Measurements from ENCODE around the gene DARS1. TPM values are rescaled to one million over a fixed set of nuclear protein-coding genes. Genes with fewer than 3 reads are reported as not detected.

DARS1 gene
- 100 to 1,000 TPM; 115 to 176 (median 156) TPM for total RNA-seq

- Histone ChIP-seq H3K27me3 (no peaks in the 10 kb centered on the region), H3K27ac (peak within 1 kb of the TSS; percentile 92 to 97 (median 96)), H3K36me3 (peaks cover 0 to 15% of the 10 kb centered on the region in 2 donors), H3K4me3 (peak within 1 kb of the TSS; percentile 83 to 89), H3K4me1 (peaks cover 0 to 50% (median 10%) of the 10 kb centered on the region in 3 donors), H3K9me3 (no peaks in the 10 kb centered on the region)
- peak; percentile 94 for ATAC-seq
- WGBS, 2 donors (ENCODE audit: low coverage in 1 of 2), result 0% methylated on average over 4 to 7 of the region's 64 CpGs
- TF ChIP-seq EP300 (IDR thresholded peaks at IDR 0.05) (no peak), POLR2AphosphoS5 (IDR thresholded peaks at IDR 0.05) (peak; percentile 87), POLR2A (IDR thresholded peaks at IDR 0.05) (peak; percentile 57 to 75), CTCF (IDR thresholded peaks at IDR 0.05) (no peak)
Observed at GRCh38 chr2:135985018-135985825, at the start of gene DARS1. DARS1 (minus strand) TSS chr2:135985626; CDS start chr2:135985468, 158 bp downstream.

- Histone ChIP-seq H3K9me3 (no peaks in the 10 kb centered on the region), H3K4me1 (no peaks in the 10 kb centered on the region), H3K27me3 (no peaks in the 10 kb centered on the region), H3K36me3 (no peaks in the 10 kb centered on the region), H3K27ac (no peak overlapping the region), H3K4me3 (no peak overlapping the region)
- WGBS, 2 donors (ENCODE audit: low coverage in 1 of 2), result 83 to 100% methylated on average over 2 to 3 of the region's 3 CpGs
- TF ChIP-seq CTCF (IDR thresholded peaks at IDR 0.05) (no peak), POLR2A (IDR thresholded peaks at IDR 0.05) (no peak), EP300 (IDR thresholded peaks at IDR 0.05) (no peak), POLR2AphosphoS5 (IDR thresholded peaks at IDR 0.05) (no peak)
- no peak for ATAC-seq
Observed at GRCh38 chr2:136034629-136035028, 49.2 kb upstream of the DARS1 start.

GRCh38 chr2:136032817-136033535, 47.5 kb upstream of the DARS1 start:
- no peak overlapping the region for H3K27ac ChIP-seq
- ATAC-seq, result no peak
- H3K4me3 ChIP-seq, result no peak overlapping the region
- H3K27me3 ChIP-seq, result no peaks in the 10 kb centered on the region
- H3K36me3 ChIP-seq, result no peaks in the 10 kb centered on the region
- WGBS, 2 donors (ENCODE audit: low coverage in 1 of 2), result 98 to 100% methylated on average over 3 of the region's 3 CpGs
- TF ChIP-seq CTCF (IDR thresholded peaks at IDR 0.05) (no peak), POLR2AphosphoS5 (IDR thresholded peaks at IDR 0.05) (no peak), POLR2A (IDR thresholded peaks at IDR 0.05) (no peak), EP300 (IDR thresholded peaks at IDR 0.05) (no peak)
- H3K9me3 ChIP-seq, result no peaks in the 10 kb centered on the region
- no peaks in the 10 kb centered on the region for H3K4me1 ChIP-seq

GRCh38 chr2:136032192-136032591, 46.8 kb upstream of the DARS1 start:
- Histone ChIP-seq H3K27me3 (no peaks in the 10 kb centered on the region), H3K4me3 (no peak overlapping the region), H3K9me3 (no peaks in the 10 kb centered on the region), H3K27ac (no peak overlapping the region), H3K36me3 (no peaks in the 10 kb centered on the region), H3K4me1 (no peaks in the 10 kb centered on the region)
- 65 to 70% methylated on average over 2 of the region's 3 CpGs for WGBS, 2 donors (ENCODE audit: low coverage in 1 of 2)
- TF ChIP-seq POLR2AphosphoS5 (IDR thresholded peaks at IDR 0.05), result no peak
- TF ChIP-seq EP300 (IDR thresholded peaks at IDR 0.05), result no peak
- no peak for TF ChIP-seq POLR2A (IDR thresholded peaks at IDR 0.05)
- TF ChIP-seq CTCF (IDR thresholded peaks at IDR 0.05), result no peak
- no peak for ATAC-seq
